CD4-positive, CD25-positive, alpha-beta regulatory T cell (primary cell): ENCODE measurements around the gene PAMR1. TPM values are rescaled to one million over a fixed set of nuclear protein-coding genes. Genes with fewer than 3 reads are reported as not detected.
A peak's percentile ranks its signal among the peaks of the same experiment; 100 is the strongest.
"Not testable (repeated sequence)": the region's sequence is repeated elsewhere in the genome, so short reads cannot be mapped to it uniquely, and the experiment has no call there.

Experiments used
- ATAC-seq, 2 donors: fragments of 150-1000 bp; cut with Tn5 transposase; one replicate each; pipeline ENCODE4 v1.10.0; 2021; ENCODE audit warnings: low read depth in 2 of 2, moderate number of reproducible peaks in 2 of 2, moderate library complexity in 1 of 2
- DNase-seq, 3 donors: peaks; one replicate each; pipeline versions ENCODE4 v3.0.0 to v3.0.0-alpha.2; 2012 to 2022; ENCODE audit warnings: mixed read lengths in 1 of 3
- H3K27ac ChIP-seq: one replicate; pipeline ENCODE4 v1.7.0; 2013; ENCODE audit warnings: mild to moderate bottlenecking, low read length; ENCODE audit not compliant: insufficient read depth, poor library complexity, severe bottlenecking
- H3K27me3 ChIP-seq: one replicate; pipeline ENCODE4 v1.7.0; 2013; ENCODE audit warnings: low read length; ENCODE audit not compliant: control insufficient read depth, insufficient read depth
- H3K36me3 ChIP-seq: one replicate; pipeline ENCODE4 v1.7.0; 2013; ENCODE audit warnings: mild to moderate bottlenecking, low read length, moderate library complexity; ENCODE audit not compliant: control insufficient read depth, insufficient read depth
- H3K4me1 ChIP-seq: 2 replicates; pipeline ENCODE4 v1.7.0; 2013; ENCODE audit warnings: mild to moderate bottlenecking, low read length; ENCODE audit not compliant: insufficient read depth, control insufficient read depth, poor library complexity, severe bottlenecking
- H3K4me3 ChIP-seq: one replicate; pipeline ENCODE4 v1.7.0; 2013; ENCODE audit warnings: low read depth, mild to moderate bottlenecking, low read length, moderate library complexity
- H3K9me3 ChIP-seq, 2 experiments: 1 replicate in 1 of 2; 2 replicates in 1 of 2; pipeline ENCODE4 v1.7.0; 2013; ENCODE audit warnings: low read length in 2 of 2, mild to moderate bottlenecking in 1 of 2, moderate library complexity in 1 of 2; ENCODE audit not compliant: control insufficient read depth in 2 of 2
- H3K27ac Mint-ChIP-seq, 3 donors: one replicate each; pipeline ENCODE4 v1.8.0; 2020 to 2022; ENCODE audit warnings: mild to moderate bottlenecking in 3 of 3, mixed read lengths in 3 of 3, moderate library complexity in 2 of 3
- H3K27me3 Mint-ChIP-seq: one replicate; pipeline ENCODE4 v1.8.0; 2022; ENCODE audit warnings: mild to moderate bottlenecking, mixed read lengths
- H3K36me3 Mint-ChIP-seq: one replicate; pipeline ENCODE4 v1.8.0; 2020; ENCODE audit warnings: mixed read lengths
- H3K4me1 Mint-ChIP-seq, 4 donors: one replicate each; pipeline ENCODE4 v1.8.0; 2020 to 2022; ENCODE audit warnings: mixed read lengths in 4 of 4, mild to moderate bottlenecking in 1 of 4
- H3K4me3 Mint-ChIP-seq, 4 donors: one replicate each; pipeline ENCODE4 v1.8.0; 2020 to 2022; ENCODE audit warnings: mild to moderate bottlenecking in 4 of 4, mixed read lengths in 4 of 4, moderate library complexity in 3 of 4
- H3K9me3 Mint-ChIP-seq, 7 donors: one replicate each; pipeline ENCODE4 v1.8.0; 2020 to 2022; ENCODE audit warnings: mixed read lengths in 7 of 7, mild to moderate bottlenecking in 3 of 7, moderate library complexity in 2 of 7
- polyA plus RNA-seq, 4 donors: library from polyadenylated mRNA; unstranded; fragments of 300-500 nt; fragmentation: Illumina TruSeq; gene quantifications; one replicate each; pipeline ENCODE4 v1.2.3, GENCODE V29; 2021
- total RNA-seq: library from RNA; stranded (reverse); gene quantifications from one replicate; pipeline ENCODE4 v1.2.3, GENCODE V29; 2022

Gene PAMR1
- total and polyA plus RNA-seq, 5 donors from 2014 or later, result not detected

GRCh38 chr11:35550374-35551036 lies 25.1 kb upstream of the PAMR1 start:
- Histone ChIP-seq H3K27ac (no peak overlapping the region), H3K4me1 (no peaks in the 10 kb centered on the region), H3K36me3 (no peaks in the 10 kb centered on the region), H3K9me3 (no peaks in the 10 kb centered on the region), H3K27me3 (peaks cover 7% of the 10 kb centered on the region), H3K4me3 (no peak overlapping the region)
- Mint-ChIP-seq H3K9me3 (peaks cover 0 to 2% (median 0%) of the 10 kb centered on the region in 7 donors), H3K4me1 (no peaks in the 10 kb centered on the region), H3K4me3 (no peak overlapping the region), H3K27ac (no peak overlapping the region), H3K36me3 (no peaks in the 10 kb centered on the region), H3K27me3 (peaks cover 7% of the 10 kb centered on the region)
- ATAC-seq (no peak), DNase-seq (no peak)

GRCh38 chr11:35549787-35550186 lies 24.4 kb upstream of the PAMR1 start:
- Histone ChIP-seq H3K27ac (no peak overlapping the region), H3K4me1 (no peaks in the 10 kb centered on the region), H3K36me3 (no peaks in the 10 kb centered on the region), H3K27me3 (peaks cover 2% of the 10 kb centered on the region), H3K9me3 (no peaks in the 10 kb centered on the region), H3K4me3 (no peak overlapping the region)
- no peak overlapping the region for H3K27ac Mint-ChIP-seq
- ATAC-seq (no peak), DNase-seq (no peak)
- no peaks in the 10 kb centered on the region for H3K27me3 Mint-ChIP-seq
- no peaks in the 10 kb centered on the region for H3K4me1 Mint-ChIP-seq
- peaks cover 0 to 2% (median 0%) of the 10 kb centered on the region in 7 donors for H3K9me3 Mint-ChIP-seq
- H3K36me3 Mint-ChIP-seq, result no peaks in the 10 kb centered on the region
- H3K4me3 Mint-ChIP-seq, result no peak overlapping the region

GRCh38 chr11:35548925-35549561 lies 23.6 kb upstream of the PAMR1 start:
- H3K36me3 ChIP-seq, result no peaks in the 10 kb centered on the region
- no peak overlapping the region for H3K4me3 ChIP-seq

DNA sequence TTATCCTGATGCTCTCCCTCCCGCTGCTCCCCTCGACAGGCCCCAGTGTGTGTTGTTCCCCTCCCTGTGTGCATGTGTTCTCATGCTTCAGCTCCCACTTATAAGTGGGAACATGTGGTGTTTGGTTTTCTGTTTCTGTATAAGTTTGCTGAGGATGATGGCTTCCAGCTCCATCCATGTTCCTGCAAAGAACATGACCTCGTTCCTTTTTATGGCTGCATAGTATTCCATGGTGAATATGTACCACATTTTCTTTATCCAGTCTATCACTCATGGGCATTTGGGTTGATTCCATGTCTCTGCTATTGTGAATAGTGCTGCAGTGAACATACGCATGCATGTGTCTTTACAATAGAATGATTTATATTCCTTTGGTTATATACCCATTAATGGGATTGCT lies 22.6 kb upstream of the PAMR1 start:
- not testable (repeated sequence) for ATAC-seq, H3K4me3 Mint-ChIP-seq, H3K27ac Mint-ChIP-seq

More at GRCh38 chr11:35548925-35549561, 23.6 kb upstream of the PAMR1 start:
- no peaks in the 10 kb centered on the region for H3K36me3 Mint-ChIP-seq
- DNase-seq, result no peak
- H3K27ac Mint-ChIP-seq, result peak overlapping the region in 1 of 3 donors; percentile 15
- no peak overlapping the region for H3K27ac ChIP-seq
- peaks cover 0 to 2% (median 0%) of the 10 kb centered on the region in 7 donors for H3K9me3 Mint-ChIP-seq
- ATAC-seq, result no peak
- no peaks in the 10 kb centered on the region for H3K27me3 ChIP-seq
- no peak overlapping the region for H3K4me3 Mint-ChIP-seq
- no peaks in the 10 kb centered on the region for H3K4me1 ChIP-seq
- no peaks in the 10 kb centered on the region for H3K9me3 ChIP-seq
- no peaks in the 10 kb centered on the region for H3K27me3 Mint-ChIP-seq
- H3K4me1 Mint-ChIP-seq, result no peaks in the 10 kb centered on the region

DNA sequence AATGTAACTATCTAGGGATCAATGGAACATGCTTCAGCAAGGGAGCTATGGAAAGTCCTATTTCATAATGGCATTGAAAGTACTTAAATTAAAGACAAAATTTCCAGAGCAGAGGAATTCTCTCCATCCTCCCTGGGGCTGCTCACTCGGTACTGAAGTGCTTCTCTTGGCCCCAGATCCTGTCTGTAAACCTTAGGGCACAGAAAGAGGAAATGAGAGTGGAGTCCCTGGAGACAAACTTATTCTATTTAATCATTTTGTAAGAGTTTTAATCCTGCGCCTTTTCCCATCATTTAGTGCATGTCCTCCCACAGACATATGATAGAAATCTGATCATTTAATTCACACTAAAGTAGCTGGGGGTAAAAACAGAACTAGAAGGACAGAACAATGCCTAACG lies 20.9 kb upstream of the PAMR1 start:
- no peak for DNase-seq
- peaks cover 0 to 7% (median 0%) of the 10 kb centered on the region in 7 donors for H3K9me3 Mint-ChIP-seq
- ATAC-seq, result no peak
- no peaks in the 10 kb centered on the region for H3K9me3 ChIP-seq
- no peaks in the 10 kb centered on the region for H3K4me1 Mint-ChIP-seq
- H3K4me3 Mint-ChIP-seq, result no peak overlapping the region
- no peaks in the 10 kb centered on the region for H3K27me3 Mint-ChIP-seq
- H3K27ac ChIP-seq, result no peak overlapping the region
- no peaks in the 10 kb centered on the region for H3K36me3 ChIP-seq
- no peaks in the 10 kb centered on the region for H3K27me3 ChIP-seq
- no peaks in the 10 kb centered on the region for H3K4me1 ChIP-seq
- H3K36me3 Mint-ChIP-seq, result no peaks in the 10 kb centered on the region
- no peak overlapping the region for H3K4me3 ChIP-seq
- H3K27ac Mint-ChIP-seq, result no peak overlapping the region

More for the DNA sequence above, 22.6 kb upstream of the PAMR1 start:
- H3K36me3 Mint-ChIP-seq, DNase-seq, H3K4me1 Mint-ChIP-seq, H3K9me3 ChIP-seq, H3K27me3 ChIP-seq, H3K4me1 ChIP-seq, H3K9me3 Mint-ChIP-seq, H3K36me3 ChIP-seq, H3K27me3 Mint-ChIP-seq, H3K4me3 ChIP-seq, H3K27ac ChIP-seq: not testable (repeated sequence)

GRCh38 chr11:35545391-35546003 lies 20.1 kb upstream of the PAMR1 start:
- no peaks in the 10 kb centered on the region for H3K4me1 Mint-ChIP-seq
- peaks cover 0 to 7% (median 0%) of the 10 kb centered on the region in 7 donors for H3K9me3 Mint-ChIP-seq
- H3K36me3 ChIP-seq, result no peaks in the 10 kb centered on the region
- no peaks in the 10 kb centered on the region for H3K36me3 Mint-ChIP-seq
- H3K4me3 Mint-ChIP-seq, result no peak overlapping the region
- H3K4me3 ChIP-seq, result no peak overlapping the region
- H3K4me1 ChIP-seq, result no peaks in the 10 kb centered on the region
- H3K27ac Mint-ChIP-seq, result no peak overlapping the region
- H3K27ac ChIP-seq, result no peak overlapping the region
- DNase-seq (no peak), ATAC-seq (no peak)
- H3K9me3 ChIP-seq, result no peaks in the 10 kb centered on the region
- H3K27me3 Mint-ChIP-seq, result no peaks in the 10 kb centered on the region
- no peaks in the 10 kb centered on the region for H3K27me3 ChIP-seq

- H3K36me3 ChIP-seq, result no peaks in the 10 kb centered on the region
- Mint-ChIP-seq H3K4me1 (no peaks in the 10 kb centered on the region), H3K4me3 (no peak overlapping the region), H3K36me3 (no peaks in the 10 kb centered on the region), H3K9me3 (peaks cover 0 to 5% (median 0%) of the 10 kb centered on the region in 7 donors), H3K27me3 (peaks cover 4% of the 10 kb centered on the region), H3K27ac (no peak overlapping the region)
- ATAC-seq (no peak), DNase-seq (no peak)
- H3K27ac ChIP-seq, result no peak overlapping the region
- H3K4me1 ChIP-seq, result no peaks in the 10 kb centered on the region
- no peak overlapping the region for H3K4me3 ChIP-seq
- no peaks in the 10 kb centered on the region for H3K27me3 ChIP-seq
- no peaks in the 10 kb centered on the region for H3K9me3 ChIP-seq
These were observed 18.1 kb upstream of the PAMR1 start for GRCh38 chr11:35543481-35543880.
